Measurements from ENCODE around the gene C19orf44.

DNA sequence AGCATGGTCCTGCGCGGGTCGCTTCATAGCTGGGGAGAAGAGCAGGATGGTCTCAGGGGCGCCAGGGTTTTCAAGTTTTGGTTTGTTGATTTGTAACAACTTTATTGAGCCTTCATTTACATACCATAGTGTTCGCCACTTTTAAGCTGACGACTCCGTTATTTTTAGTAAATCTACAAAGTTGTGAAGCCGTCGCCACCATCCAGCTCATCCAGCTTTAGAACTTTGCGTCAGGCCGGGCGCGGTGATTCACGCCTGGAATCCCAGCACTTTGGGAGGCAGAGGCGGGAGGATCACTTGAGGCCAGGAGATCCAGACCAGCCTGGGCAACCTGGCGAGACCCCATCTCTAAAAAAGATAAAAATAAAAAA lies 404 bp downstream of the C19orf44 start:
- TF ChIP-seq, protein P1, sequence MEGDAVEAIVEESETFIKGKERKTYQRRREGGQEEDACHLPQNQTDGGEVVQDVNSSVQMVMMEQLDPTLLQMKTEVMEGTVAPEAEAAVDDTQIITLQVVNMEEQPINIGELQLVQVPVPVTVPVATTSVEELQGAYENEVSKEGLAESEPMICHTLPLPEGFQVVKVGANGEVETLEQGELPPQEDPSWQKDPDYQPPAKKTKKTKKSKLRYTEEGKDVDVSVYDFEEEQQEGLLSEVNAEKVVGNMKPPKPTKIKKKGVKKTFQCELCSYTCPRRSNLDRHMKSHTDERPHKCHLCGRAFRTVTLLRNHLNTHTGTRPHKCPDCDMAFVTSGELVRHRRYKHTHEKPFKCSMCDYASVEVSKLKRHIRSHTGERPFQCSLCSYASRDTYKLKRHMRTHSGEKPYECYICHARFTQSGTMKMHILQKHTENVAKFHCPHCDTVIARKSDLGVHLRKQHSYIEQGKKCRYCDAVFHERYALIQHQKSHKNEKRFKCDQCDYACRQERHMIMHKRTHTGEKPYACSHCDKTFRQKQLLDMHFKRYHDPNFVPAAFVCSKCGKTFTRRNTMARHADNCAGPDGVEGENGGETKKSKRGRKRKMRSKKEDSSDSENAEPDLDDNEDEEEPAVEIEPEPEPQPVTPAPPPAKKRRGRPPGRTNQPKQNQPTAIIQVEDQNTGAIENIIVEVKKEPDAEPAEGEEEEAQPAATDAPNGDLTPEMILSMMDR (IDR thresholded peaks at IDR 0.05), result no peak
- TF ChIP-seq POLR2A (IDR thresholded peaks at IDR 0.05), result no peak
